ENCODE results near the gene ARL2.
A peak's percentile ranks its signal among the peaks of the same experiment; 100 is the strongest.
"Not testable (repeated sequence)": the region's sequence is repeated elsewhere in the genome, so short reads cannot be mapped to it uniquely, and the experiment has no call there.

ARL2 gene

GRCh38 chr11:65008016-65008415, 5.9 kb upstream of the ARL2 start:
- no peak for DNase-seq (ENCODE audit: low read depth, low spot score)

- no peak for DNase-seq (ENCODE audit: low read depth, low spot score)
Measured at GRCh38 chr11:65008873-65009272, 5.1 kb upstream of the ARL2 start.

GRCh38 chr11:65013130-65013887, 651 bp upstream of the ARL2 start:
- peak; percentile 82 for DNase-seq (ENCODE audit: low read depth, low spot score)

GRCh38 chr11:65014726-65015227, 817 bp downstream of the ARL2 start:
- DNase-seq (ENCODE audit: low read depth, low spot score): no peak

DNA sequence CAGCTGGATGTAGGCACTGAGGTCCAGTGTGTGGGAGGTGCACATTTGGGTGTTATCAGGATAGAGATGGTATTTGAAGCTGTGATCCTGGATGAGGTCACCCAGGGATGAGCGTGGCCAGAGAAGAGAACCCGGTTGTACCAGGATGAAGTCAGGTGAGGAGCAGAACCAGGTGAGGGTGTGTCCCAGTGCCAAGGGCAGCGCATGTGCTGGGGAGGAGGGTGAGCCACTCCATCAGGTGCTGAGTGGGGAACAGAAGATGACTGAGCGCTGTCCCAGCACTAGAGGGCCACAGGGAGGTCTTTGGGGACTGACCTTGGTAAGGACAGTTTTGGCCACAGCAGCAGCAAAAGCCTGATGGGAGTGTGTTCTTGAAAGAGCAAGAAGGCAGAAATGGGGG, 2.7 kb downstream of the ARL2 start:
- DNase-seq (ENCODE audit: low read depth, low spot score): no peak

- no peak for DNase-seq (ENCODE audit: low read depth, low spot score)
Measured at GRCh38 chr11:65017937-65018336, 4.0 kb downstream of the ARL2 start.

DNA sequence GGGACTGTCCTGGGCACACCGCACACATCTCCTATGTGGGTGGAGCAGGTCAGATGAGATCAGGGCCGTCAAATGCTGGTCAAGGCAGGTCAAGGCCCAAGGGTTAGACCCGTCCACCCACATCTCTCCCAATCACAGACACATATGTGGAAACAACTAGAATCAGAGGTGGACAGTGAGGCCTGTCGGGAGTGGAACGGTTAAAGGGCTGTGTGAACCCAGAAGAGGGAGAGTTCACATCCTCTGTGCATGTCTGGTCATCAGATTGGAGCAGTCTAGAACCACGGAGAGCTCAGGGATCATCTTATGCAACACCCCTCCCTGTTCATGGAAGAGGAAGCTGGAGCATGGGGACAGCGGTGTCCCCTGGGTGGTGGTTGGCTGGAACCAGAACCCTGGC, 5.9 kb downstream of the ARL2 start:
- DNase-seq (ENCODE audit: low read depth, low spot score): no peak

DNA sequence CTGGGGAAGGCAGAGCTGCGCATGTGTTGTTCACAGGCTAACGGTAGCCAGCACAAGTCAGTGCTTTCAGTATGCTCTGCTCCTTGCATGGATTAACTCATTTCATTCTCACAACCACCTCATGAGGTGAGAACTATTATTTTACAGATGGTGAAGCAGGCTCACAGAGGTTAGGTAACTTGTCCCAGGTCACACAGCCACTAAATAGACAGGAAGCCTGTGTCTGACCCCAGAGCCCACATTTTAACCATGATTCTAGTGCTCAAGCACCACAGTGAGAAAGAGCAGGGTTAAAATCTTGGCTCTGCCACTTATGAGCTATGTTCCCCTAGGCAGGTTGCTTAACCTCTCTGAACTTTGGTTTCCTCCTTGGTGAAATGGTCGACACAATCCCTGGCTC, 7.0 kb downstream of the ARL2 start:
- DNase-seq (ENCODE audit: low read depth, low spot score): no peak

GRCh38 chr11:65021509-65021908, 7.5 kb downstream of the ARL2 start:
- no peak for DNase-seq (ENCODE audit: low read depth, low spot score)

DNA sequence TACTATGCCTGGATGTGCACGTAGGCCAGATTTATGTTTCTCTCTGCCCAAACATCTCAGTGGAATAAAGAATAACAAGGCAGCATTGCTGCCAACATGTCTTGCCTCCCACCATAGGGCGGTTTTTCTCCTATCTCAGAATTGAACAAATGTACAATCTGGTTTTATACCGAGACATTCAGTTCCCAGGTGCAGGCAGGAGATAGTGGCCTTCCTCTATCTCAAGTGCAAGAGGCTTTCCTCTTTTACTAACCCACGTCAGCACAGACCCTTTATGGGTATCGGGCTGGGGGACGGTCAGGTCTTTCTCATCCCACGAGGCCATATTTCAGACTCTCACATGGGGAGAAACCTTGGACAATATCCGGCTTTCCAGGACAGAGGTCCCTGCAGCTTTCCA, 9.5 kb downstream of the ARL2 start:
- DNase-seq (ENCODE audit: low read depth, low spot score): not testable (repeated sequence)

- no peak for DNase-seq (ENCODE audit: low read depth, low spot score)
Measured at GRCh38 chr11:65026810-65027209, 12.8 kb downstream of the ARL2 start.

GRCh38 chr11:65027213-65028067, 13.5 kb downstream of the ARL2 start, which contains the start of gene SNX15:
Gene SNX15, plus strand, starts transcription at chr11:65027439. Its CDS starts 99 bp downstream, at chr11:65027538.
- DNase-seq (ENCODE audit: low read depth, low spot score): peak; percentile 79

DNA sequence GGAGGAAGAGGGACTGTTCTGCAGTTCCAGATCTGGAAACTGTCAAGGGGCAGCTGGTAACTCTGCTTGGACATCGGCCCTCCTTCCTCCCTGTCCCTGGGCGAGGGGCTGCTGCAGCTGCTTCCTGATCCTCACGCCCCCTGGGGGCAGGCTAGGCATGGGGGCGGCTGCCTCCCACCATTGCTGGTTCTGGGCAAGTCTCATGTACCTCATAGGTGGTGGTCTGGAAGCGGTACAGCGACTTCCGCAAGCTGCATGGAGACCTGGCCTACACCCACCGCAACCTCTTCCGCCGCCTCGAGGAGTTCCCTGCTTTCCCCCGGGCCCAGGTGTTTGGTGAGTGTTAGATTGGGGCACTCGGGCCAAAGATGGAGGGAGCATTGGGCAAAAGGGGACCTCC, 18.3 kb downstream of the ARL2 start:
- no peak for DNase-seq (ENCODE audit: low read depth, low spot score)

- no peak for DNase-seq (ENCODE audit: low read depth, low spot score)
Measured at GRCh38 chr11:65034423-65034822, 20.5 kb downstream of the ARL2 start.

GRCh38 chr11:65035579-65035978, 21.6 kb downstream of the ARL2 start:
- DNase-seq (ENCODE audit: low read depth, low spot score): no peak

DNA sequence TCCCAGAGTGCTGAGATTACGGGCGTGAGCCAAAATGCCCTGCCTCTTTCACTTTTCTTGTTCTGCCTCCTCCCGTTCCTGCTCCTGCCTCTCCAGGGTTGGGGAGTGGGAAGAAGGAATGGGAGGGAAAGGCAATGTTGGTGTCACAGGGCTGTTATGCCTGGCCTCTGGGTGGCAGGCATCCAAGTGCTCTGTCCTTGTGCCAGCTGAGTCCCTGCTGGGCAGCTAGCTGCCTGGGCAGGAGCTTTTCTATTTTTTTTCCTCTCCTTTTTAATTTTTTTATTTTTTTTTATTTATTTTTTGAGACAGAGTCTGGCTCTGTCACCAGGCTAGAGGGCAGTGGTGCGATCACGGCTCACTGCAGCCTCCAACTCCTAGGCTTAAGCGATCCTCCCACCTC, 23.0 kb downstream of the ARL2 start:
- no peak for DNase-seq (ENCODE audit: low read depth, low spot score)

DNA sequence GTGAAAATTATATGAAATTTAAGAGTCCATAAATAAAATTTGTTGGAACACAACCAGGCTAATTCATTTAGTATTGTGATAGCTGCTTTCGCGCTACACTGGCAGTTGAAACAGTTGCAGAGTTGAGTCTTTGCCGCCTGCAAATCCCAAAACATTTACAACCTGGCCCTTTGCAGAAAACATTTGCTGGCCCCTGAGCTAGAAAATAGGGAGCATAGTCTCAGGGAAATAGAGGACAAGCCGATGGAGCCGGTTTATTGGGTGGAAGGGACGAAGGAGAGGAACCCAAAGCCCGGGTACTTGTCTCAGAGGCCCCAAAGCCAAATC, 26.5 kb downstream of the ARL2 start:
- DNase-seq (ENCODE audit: low read depth, low spot score): no peak

GRCh38 chr11:65040847-65041622, 27.1 kb downstream of the ARL2 start, which contains the start of gene SAC3D1:
Gene SAC3D1, plus strand, starts transcription at chr11:65041210. Its CDS starts 83 bp downstream, at chr11:65041293.
- DNase-seq (ENCODE audit: low read depth, low spot score): peak; percentile 68

DNA sequence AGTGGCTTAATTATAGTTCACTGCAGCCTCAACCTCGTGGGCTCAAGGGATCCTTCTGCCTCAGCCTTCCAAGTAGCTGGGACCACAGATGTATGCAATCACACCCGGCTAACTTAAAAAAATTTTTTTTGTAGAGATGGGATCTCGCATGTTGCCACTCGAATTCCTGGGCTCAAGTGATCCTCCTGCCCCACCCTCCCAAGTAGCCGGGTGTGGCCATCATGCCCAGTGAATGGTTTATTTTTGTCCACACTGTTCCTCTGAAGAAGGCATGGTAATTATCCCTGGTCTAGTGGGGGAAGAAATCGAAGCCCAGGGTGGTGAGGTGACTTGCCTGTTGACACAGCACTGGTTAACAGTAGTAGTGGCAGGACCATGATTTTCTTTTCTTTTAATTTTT, 28.9 kb downstream of the ARL2 start:
- no peak for DNase-seq (ENCODE audit: low read depth, low spot score)

DNA sequence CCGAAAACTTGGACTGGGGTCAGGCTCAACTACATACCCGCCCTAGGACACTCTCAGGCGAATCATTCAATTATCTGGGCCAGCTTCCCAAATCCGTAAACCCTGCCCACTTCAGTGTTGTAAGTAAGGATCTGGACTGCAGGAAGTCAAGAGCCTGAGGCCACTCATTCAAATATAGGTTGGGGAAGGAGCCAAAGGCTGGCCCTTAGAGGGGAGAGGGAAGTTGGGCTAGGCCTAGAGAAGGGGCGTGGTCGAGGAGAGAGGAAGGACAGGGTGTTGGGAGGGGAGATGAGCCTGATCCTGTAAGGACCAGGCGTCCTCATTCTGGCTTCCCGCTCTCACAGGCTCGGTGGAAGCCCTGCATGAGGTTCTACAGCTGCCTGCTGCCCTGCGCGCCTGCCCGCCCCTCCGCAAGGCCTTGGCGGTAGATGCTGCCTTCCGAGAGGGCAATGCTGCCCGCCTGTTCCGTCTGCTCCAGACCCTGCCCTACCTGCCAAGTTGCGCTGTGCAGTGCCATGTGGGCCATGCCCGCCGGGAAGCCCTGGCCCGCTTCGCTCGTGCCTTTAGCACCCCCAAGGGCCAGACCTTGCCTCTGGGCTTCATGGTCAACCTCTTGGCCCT, 30.0 kb downstream of the ARL2 start:
- DNase-seq (ENCODE audit: low read depth, low spot score): no peak

DNA sequence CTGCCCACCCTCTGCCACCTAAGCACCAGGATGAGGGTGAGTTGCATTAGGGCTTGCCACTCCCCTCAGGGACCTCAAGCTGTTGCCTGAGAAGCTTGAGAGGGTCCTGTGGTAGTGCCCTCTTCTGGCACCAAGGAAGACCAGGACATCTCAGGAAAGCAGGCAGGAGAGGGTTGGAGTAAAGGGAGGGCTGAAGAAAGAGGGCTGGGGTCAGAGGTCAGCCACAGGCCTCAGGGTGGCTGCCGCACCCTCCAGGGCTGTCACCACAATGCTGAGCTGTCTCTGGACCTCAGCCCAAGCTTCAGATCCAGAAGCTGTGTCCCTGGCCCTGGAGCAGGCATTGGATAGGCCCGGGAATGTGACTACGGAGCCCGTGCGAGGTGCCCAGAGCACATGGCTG, 31.1 kb downstream of the ARL2 start:
- DNase-seq (ENCODE audit: low read depth, low spot score): no peak

All from activated naive CD8-positive, alpha-beta T cell treated with anti-CD3 and anti-CD28 coated beads, Interleukin-2, amount 50 U/mL, for 16 hours (primary cell).